ENCODE results near the gene MT1F.

MT1F gene

GRCh38 chr16:56651586-56651985 lies 6.2 kb upstream of the MT1F start, which contains the start of gene MT1B:
TSS of gene MT1B (plus strand) at chr16:56651886. CDS start at chr16:56651954, 68 bp downstream.
- H3K36me3 ChIP-seq (ENCODE audit: low read length), result no peaks in the 10 kb centered on the region
- no peaks in the 10 kb centered on the region for H3K79me2 ChIP-seq (ENCODE audit: insufficient read depth, low read length)
- no peak within 1 kb of the TSS for H3K4me2 ChIP-seq (ENCODE audit: low read depth, low read length, poor library complexity, severe bottlenecking)
- TF ChIP-seq CTCF (IDR thresholded peaks at IDR 0.05; ENCODE audit: insufficient read depth, low read length, poor library complexity, severe bottlenecking) (no peak), EZH2phosphoT487 (conservative IDR thresholded peaks at IDR 0.05; ENCODE audit: low read length) (no peak)
- H3K9me2 ChIP-seq (replicated peaks; ENCODE audit: insufficient read depth, low read length), result no peaks in the 10 kb centered on the region
- no peak within 1 kb of the TSS for H3K9ac ChIP-seq (ENCODE audit: low read length)
- no peak within 1 kb of the TSS for H3K4me3 ChIP-seq (ENCODE audit: insufficient read depth, low read length, poor library complexity, severe bottlenecking)
- no peak within 1 kb of the TSS for H2AFZ ChIP-seq (ENCODE audit: low read depth, low read length, severe bottlenecking)
- H3F3A ChIP-seq (ENCODE audit: insufficient read depth), result no peaks in the 10 kb centered on the region
- no peaks in the 10 kb centered on the region for H3K27me3 ChIP-seq (ENCODE audit: low read length)
- no peaks in the 10 kb centered on the region for H4K20me1 ChIP-seq (ENCODE audit: low read depth, low read length)
- H3K9me3 ChIP-seq (ENCODE audit: insufficient read depth, low read length), result no peaks in the 10 kb centered on the region
- no peak within 1 kb of the TSS for H3K27ac ChIP-seq (ENCODE audit: low read depth, low read length)

- Histone ChIP-seq H4K20me1 (ENCODE audit: low read depth, low read length) (no peaks in the 10 kb centered on the region), H3K36me3 (ENCODE audit: low read length) (no peaks in the 10 kb centered on the region), H3K4me2 (ENCODE audit: low read depth, low read length, poor library complexity, severe bottlenecking) (no peak overlapping the region), H3K9me2 (replicated peaks; ENCODE audit: insufficient read depth, low read length) (no peaks in the 10 kb centered on the region), H3K9me3 (ENCODE audit: insufficient read depth, low read length) (no peaks in the 10 kb centered on the region), H3K27ac (ENCODE audit: low read depth, low read length) (no peak overlapping the region), H3F3A (ENCODE audit: insufficient read depth) (no peaks in the 10 kb centered on the region), H3K27me3 (ENCODE audit: low read length) (no peaks in the 10 kb centered on the region), H2AFZ (ENCODE audit: low read depth, low read length, severe bottlenecking) (no peak overlapping the region), H3K4me3 (ENCODE audit: insufficient read depth, low read length, poor library complexity, severe bottlenecking) (no peak overlapping the region), H3K9ac (ENCODE audit: low read length) (no peak overlapping the region), H3K79me2 (ENCODE audit: insufficient read depth, low read length) (no peaks in the 10 kb centered on the region)
- TF ChIP-seq EZH2phosphoT487 (conservative IDR thresholded peaks at IDR 0.05; ENCODE audit: low read length), result no peak
- TF ChIP-seq CTCF (IDR thresholded peaks at IDR 0.05; ENCODE audit: insufficient read depth, low read length, poor library complexity, severe bottlenecking), result no peak
These were observed 5.2 kb upstream of the MT1F start for GRCh38 chr16:56652600-56652999.

- Histone ChIP-seq H4K20me1 (ENCODE audit: low read depth, low read length) (no peaks in the 10 kb centered on the region), H3K4me2 (ENCODE audit: low read depth, low read length, poor library complexity, severe bottlenecking) (no peak overlapping the region)
These were observed 4.5 kb upstream of the MT1F start for GRCh38 chr16:56653218-56653617.

More at GRCh38 chr16:56653218-56653617, 4.5 kb upstream of the MT1F start:
- TF ChIP-seq CTCF (IDR thresholded peaks at IDR 0.05; ENCODE audit: insufficient read depth, low read length, poor library complexity, severe bottlenecking), result no peak
- no peak for TF ChIP-seq EZH2phosphoT487 (conservative IDR thresholded peaks at IDR 0.05; ENCODE audit: low read length)
- H3F3A ChIP-seq (ENCODE audit: insufficient read depth), result no peaks in the 10 kb centered on the region
- no peak overlapping the region for H3K4me3 ChIP-seq (ENCODE audit: insufficient read depth, low read length, poor library complexity, severe bottlenecking)
- no peaks in the 10 kb centered on the region for H3K9me2 ChIP-seq (replicated peaks; ENCODE audit: insufficient read depth, low read length)
- H3K36me3 ChIP-seq (ENCODE audit: low read length), result no peaks in the 10 kb centered on the region
- H3K9me3 ChIP-seq (ENCODE audit: insufficient read depth, low read length), result no peaks in the 10 kb centered on the region
- no peak overlapping the region for H2AFZ ChIP-seq (ENCODE audit: low read depth, low read length, severe bottlenecking)
- H3K9ac ChIP-seq (ENCODE audit: low read length), result no peak overlapping the region
- H3K79me2 ChIP-seq (ENCODE audit: insufficient read depth, low read length), result no peaks in the 10 kb centered on the region
- no peaks in the 10 kb centered on the region for H3K27me3 ChIP-seq (ENCODE audit: low read length)
- no peak overlapping the region for H3K27ac ChIP-seq (ENCODE audit: low read depth, low read length)
